Calu3 (cell line): Measurements from ENCODE around the gene ADAM19. TPM values are rescaled to one million over a fixed set of nuclear protein-coding genes. Genes with fewer than 3 reads are reported as not detected.

ENCODE experiments used
- BruUV-seq: library from RNA; stranded (reverse); fragments of 400-500 nt; replicated peaks from 2 replicates; lab custom pipeline; 2021; lab: Mats Ljungman, UMichigan
- CTCF ChIA-PET: fragments of 300-600 bp; sonication (Branson Sonifier 250); formaldehyde crosslinking; loops from one replicate; lab custom pipeline; 2022; ENCODE audit warnings: antibody characterized with exemption; lab: Charles Lee
- DNase-seq: peaks from one replicate; pipeline ENCODE4 v3.0.0; 2022
- H3K27ac Mint-ChIP-seq: one replicate; pipeline ENCODE4 v1.8.0; 2022; ENCODE audit warnings: mixed read lengths; ENCODE audit not compliant: unreplicated experiment
- H3K27me3 Mint-ChIP-seq: one replicate; pipeline ENCODE4 v1.8.0; 2022; ENCODE audit warnings: mixed read lengths; ENCODE audit not compliant: unreplicated experiment
- H3K36me3 Mint-ChIP-seq: one replicate; pipeline ENCODE4 v1.8.0; 2022; ENCODE audit warnings: mild to moderate bottlenecking, moderate library complexity, mixed read lengths; ENCODE audit not compliant: insufficient read depth, unreplicated experiment
- H3K4me1 Mint-ChIP-seq: one replicate; pipeline ENCODE4 v1.8.0; 2022; ENCODE audit warnings: mild to moderate bottlenecking, low read depth, mixed read lengths; ENCODE audit not compliant: unreplicated experiment
- H3K4me3 Mint-ChIP-seq: one replicate; pipeline ENCODE4 v1.8.0; 2022; ENCODE audit warnings: mild to moderate bottlenecking, low read depth, moderate library complexity, mixed read lengths; ENCODE audit not compliant: unreplicated experiment
- H3K9me3 Mint-ChIP-seq: one replicate; pipeline ENCODE4 v1.8.0; 2022; ENCODE audit warnings: low read depth, mixed read lengths; ENCODE audit not compliant: unreplicated experiment
- CTCF ChIP-seq: fragments of 200-600 bp; IDR thresholded peaks from one replicate; pipeline ENCODE4 v1.8.0; 2022; ENCODE audit warnings: antibody characterized with exemption; ENCODE audit not compliant: unreplicated experiment
- intact Hi-C: fragments of 100-400 bp; cut with micrococcal nuclease; formaldehyde crosslinking; loops from one replicate; pipeline ENCODE4 v1.10.0; 2022; ENCODE audit not compliant: unreplicated experiment
- total RNA-seq: library from RNA; stranded (reverse); gene quantifications from 2 replicates; pipeline ENCODE4 v1.2.3, GENCODE V29; 2022

ADAM19 gene
- total RNA-seq, 1 experiment from 2014 or later = 16.2 TPM

GRCh38 chr5:157584628-157585027 is 9.1 kb upstream of the ADAM19 start:
- no peak for TF ChIP-seq CTCF
- Mint-ChIP-seq H3K9me3 (no peaks in the 10 kb centered on the region), H3K27me3 (no peaks in the 10 kb centered on the region), H3K4me1 (no peaks in the 10 kb centered on the region), H3K27ac (no peak overlapping the region), H3K4me3 (no peak overlapping the region), H3K36me3 (no peaks in the 10 kb centered on the region)
- CTCF ChIA-PET = interaction anchor here (0.7 kb wide), 1 partner anchor 73 kb away, joined by 3 read pairs; no protein-coding TSS in a partner anchor
- no peak for DNase-seq
- no TSS peak for BruUV-seq
- intact Hi-C loops = no loop called here

GRCh38 chr5:157582731-157583620 is 7.4 kb upstream of the ADAM19 start:
- CTCF ChIA-PET = no interaction called here
- Mint-ChIP-seq H3K4me1 (no peaks in the 10 kb centered on the region), H3K36me3 (no peaks in the 10 kb centered on the region)

GRCh38 chr5:157581901-157582300 is 6.3 kb upstream of the ADAM19 start:
- no TSS peak for BruUV-seq
- intact Hi-C loops = no loop called here
- CTCF ChIA-PET = no interaction called here

More at GRCh38 chr5:157582731-157583620, 7.4 kb upstream of the ADAM19 start:
- no TSS peak for BruUV-seq
- H3K4me3 Mint-ChIP-seq = no peak overlapping the region
- intact Hi-C loops = no loop called here
- H3K9me3 Mint-ChIP-seq = no peaks in the 10 kb centered on the region
- H3K27ac Mint-ChIP-seq = no peak overlapping the region
- H3K27me3 Mint-ChIP-seq = no peaks in the 10 kb centered on the region
- no peak for TF ChIP-seq CTCF
- no peak for DNase-seq

More at GRCh38 chr5:157581901-157582300, 6.3 kb upstream of the ADAM19 start:
- Mint-ChIP-seq H3K9me3 (no peaks in the 10 kb centered on the region), H3K36me3 (no peaks in the 10 kb centered on the region), H3K4me3 (no peak overlapping the region), H3K27me3 (no peaks in the 10 kb centered on the region), H3K27ac (no peak overlapping the region), H3K4me1 (no peaks in the 10 kb centered on the region)
- DNase-seq = no peak
- TF ChIP-seq CTCF = no peak
